Midbrain (tissue), 1 donor: Measurements from ENCODE around the gene SERPINA12.
"Not testable (repeated sequence)": the region's sequence is repeated elsewhere in the genome, so short reads cannot be mapped to it uniquely, and the experiment has no call there.

Experiments
- DNase-seq: peaks from one replicate; lab custom pipeline; 2025; lab: John Stamatoyannopoulos, UW

Gene SERPINA12

DNA sequence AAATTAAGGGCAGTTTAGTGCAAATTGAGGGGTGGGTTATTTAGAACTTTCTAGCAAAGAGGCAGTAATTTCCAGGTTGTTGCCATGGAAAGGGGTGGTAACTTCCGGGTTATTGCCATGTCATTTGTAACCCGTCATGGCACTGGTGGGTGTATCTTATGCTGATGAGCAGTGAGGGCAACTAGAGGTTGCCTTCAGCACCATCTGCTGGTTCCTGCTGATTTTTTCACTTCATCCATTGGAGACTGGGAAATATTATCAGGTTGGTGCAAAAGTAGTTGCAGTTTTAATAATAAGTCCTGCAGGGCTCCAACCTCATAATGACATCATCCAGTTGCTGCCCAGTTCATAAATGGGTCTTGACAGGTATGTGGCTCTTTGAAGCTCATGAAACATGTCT, 27.6 kb upstream of the SERPINA12 start:
- no peak for DNase-seq

DNA sequence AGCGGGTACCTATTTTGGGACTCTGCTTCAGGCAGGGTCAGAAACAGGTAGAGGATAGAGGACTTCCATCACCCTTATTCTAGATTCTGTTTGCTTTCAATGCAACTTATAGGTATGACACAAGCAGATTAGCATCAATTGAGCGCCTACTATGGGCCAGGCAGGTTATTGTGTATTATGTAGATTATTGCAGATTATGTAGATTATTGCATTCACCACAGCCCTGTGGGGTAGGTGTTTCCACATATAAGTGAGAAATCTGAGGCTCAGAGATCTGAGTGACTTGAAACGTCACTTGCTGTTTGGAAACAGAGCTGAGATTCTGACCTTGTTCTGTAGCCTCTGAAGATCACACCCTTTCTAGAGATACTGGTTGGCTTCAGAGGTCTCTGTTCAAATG, 26.2 kb upstream of the SERPINA12 start:
- no peak for DNase-seq

- DNase-seq = no peak
Measured at GRCh38 chr14:94532447-94532846, 23.2 kb upstream of the SERPINA12 start.

GRCh38 chr14:94531187-94531586, 21.9 kb upstream of the SERPINA12 start:
- no peak for DNase-seq

DNA sequence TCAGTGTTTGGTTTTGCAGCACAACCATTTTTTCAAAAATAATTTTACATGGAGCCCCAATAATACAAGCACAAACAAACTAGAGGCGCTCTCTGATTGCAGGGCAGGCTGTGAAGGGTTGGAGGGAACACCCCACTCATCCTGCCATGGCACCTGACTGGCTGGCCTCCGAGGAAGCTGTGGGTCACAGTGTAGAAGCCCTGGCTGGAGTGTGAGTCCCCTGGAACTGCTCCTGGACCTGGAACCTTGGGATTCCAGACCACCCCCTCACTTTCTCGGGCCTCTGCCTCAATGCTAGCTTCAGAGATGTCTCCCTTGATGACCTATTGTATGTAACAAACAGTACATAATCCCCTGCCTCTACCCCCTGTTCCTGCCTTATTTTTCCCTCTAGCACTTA, 14.8 kb upstream of the SERPINA12 start:
- DNase-seq = no peak

DNA sequence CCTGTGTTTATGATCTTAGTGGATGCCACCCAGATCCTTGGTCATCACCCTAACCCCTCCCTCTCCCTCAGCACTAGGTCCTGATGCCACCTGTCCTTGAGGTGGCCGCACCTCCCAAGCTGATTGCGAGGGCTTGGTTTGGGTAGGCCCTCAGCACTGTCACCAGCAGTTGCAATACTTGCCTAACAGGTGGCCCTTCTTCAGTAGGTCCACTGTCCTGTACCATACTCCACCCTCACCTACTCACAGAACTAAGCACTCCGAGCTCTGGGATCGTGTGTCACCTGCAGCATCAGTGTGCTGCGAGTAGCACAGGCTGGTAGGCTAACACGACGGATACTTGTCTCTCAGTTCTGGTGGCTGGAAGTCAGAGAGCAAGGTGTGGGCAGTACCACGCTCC, 14.0 kb upstream of the SERPINA12 start:
- no peak for DNase-seq

GRCh38 chr14:94522115-94522724, 13.0 kb upstream of the SERPINA12 start:
- DNase-seq = no peak

GRCh38 chr14:94521375-94522114, 12.3 kb upstream of the SERPINA12 start:
- no peak for DNase-seq

DNA sequence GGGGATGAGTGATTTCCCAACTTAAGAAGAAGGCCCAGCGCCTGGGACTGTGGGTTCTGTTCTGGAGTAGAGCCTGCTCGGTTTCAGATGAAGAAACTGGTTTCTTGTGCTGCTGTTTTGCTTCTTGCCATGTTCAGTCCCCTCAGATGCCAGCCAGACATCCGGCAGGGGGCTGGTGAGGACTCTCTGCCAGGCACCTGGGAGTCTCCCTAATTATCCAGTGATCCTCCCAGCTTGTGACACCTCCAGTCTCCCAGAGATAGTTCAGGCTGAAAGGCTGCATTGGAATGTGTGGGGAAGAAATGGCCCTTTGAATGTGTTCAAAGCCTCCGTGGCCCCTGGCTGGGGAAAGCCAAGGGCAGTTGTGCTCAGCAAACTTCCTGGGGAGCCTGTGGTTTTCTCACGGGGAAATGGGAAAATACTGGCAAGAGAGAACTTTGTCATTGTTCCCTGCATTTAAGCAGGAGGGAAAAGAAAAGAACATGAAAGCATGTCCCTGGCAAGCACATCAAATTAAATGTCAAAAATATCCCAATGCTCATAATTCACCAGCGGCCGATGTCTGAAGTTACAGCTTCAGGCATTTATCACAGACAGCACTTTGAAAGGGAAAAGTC, 8.5 kb upstream of the SERPINA12 start:
- no peak for DNase-seq

GRCh38 chr14:94517248-94517640, 8.0 kb upstream of the SERPINA12 start:
- no peak for DNase-seq

GRCh38 chr14:94515856-94516255, 6.6 kb upstream of the SERPINA12 start:
- no peak for DNase-seq

DNA sequence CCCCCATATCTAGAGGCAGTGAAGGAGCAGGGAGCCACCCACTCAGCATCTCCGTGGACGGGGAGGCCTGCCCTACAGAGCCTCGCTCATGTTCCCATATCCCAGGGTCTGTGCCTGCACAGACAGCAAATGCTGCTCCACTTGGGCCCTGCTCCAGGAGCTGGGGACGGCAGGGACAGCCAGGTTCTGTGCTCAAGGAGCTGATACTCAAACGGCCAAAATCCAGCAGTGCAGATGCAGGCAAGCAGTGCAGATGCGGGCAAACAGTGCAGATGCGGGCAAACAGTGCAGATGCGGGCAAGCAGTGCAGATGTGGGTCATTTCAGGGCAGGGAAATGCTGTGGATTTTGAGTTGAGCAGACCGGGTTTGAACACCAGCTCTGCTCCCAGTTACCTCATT, 6.2 kb upstream of the SERPINA12 start:
- no peak for DNase-seq

DNA sequence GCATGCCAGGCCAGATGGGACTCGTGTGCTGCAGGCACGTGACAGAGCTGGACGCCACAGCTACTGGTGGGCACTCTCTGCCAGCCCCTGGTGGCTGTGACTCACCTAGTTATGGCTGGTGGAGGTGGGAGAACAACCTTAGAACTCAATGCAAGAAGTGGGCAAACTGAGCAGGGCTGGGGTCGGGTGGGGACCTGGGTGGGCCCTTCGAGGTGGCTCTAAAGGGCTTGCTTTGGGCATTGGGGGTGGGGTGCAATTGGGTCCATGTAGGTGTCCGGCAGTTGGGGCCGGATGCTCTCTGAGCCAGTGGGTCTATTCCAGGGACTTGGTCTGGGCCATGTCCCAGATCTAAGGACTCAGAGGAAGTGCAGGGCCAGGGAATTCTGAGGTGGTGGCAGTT, 5.1 kb upstream of the SERPINA12 start:
- DNase-seq = no peak

DNA sequence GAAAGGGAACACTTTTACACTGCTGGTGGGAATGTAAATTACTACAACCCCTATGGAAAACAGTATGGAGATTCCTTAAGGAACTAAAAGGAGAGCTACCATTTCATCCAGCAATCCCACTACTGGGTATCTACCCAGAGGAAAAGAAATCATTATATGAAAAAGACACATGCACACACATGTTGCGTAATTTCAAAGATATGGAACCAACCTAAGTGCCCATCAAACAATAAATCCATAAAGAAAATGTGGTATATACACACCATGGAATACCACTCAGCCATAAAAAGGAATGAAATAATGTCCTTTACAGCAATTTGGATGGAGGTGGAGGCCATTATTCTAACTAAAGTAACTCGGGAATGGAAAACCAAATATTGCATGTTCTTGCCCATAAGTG, 1.2 kb upstream of the SERPINA12 start:
- DNase-seq = not testable (repeated sequence)

DNA sequence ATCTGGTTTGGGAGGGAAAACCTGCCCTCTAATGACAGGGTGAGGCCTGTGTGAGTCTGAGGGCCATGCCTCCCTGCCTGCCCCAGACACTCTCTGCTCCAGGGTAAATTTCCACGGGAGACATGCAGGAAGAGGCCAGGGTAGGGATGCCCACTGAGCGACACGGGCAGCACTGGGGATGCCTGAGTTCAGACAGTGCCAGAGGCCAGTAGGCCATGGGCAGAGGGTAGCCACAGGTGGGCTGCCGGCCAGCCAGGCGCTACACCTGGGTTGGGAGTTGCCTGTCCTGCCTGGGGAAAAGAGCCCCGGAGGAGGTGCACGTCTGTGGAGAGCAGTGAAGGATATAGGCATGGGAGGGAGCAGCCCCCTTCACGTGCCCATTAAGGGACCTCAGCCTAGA, 3.6 kb downstream of the SERPINA12 start:
- DNase-seq = no peak

GRCh38 chr14:94505206-94505605, 4.1 kb downstream of the SERPINA12 start:
- no peak for DNase-seq

- no peak for DNase-seq
Measured at GRCh38 chr14:94501588-94502516, 7.4 kb downstream of the SERPINA12 start.

- DNase-seq = no peak
Measured at GRCh38 chr14:94500264-94500663, 9.0 kb downstream of the SERPINA12 start.

DNA sequence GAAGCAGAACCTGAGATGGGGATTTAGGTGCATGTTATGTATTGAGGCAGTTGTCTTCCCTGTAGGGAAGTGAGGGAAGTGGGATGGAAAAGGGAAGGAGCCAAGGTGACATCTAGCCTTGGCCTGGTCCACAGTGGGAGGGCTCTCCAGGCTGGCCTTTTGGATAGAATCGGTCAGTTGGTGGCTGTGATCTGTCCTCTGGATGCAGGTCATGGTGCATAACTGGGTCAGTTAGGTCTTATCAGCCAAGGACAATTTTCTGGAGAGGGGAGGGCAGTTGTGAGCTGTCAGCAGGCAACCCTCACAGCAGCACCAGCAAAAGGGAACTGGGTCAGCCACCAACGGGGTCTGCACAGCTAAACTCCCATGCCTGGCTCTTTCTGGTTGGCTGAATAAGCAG, 9.6 kb downstream of the SERPINA12 start:
- DNase-seq = no peak

DNA sequence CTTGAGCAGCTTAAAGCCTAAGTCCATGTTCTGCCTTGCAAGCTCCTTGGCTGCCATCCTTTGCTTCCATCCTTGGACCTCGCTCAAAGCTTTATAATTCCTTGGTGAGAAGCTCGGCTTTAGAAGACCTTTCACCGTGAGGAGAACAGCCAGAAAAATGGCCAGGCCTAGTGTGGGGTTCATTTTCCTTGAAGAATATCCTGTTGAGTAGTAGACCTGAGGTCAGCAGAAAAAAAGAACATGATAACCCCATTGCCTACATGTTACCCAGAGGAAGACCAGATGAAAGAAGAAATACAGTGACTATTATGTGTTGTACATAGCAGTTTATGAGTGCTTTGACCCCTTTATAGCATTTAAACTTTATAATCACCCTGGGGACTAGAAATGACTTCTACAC, 11.1 kb downstream of the SERPINA12 start:
- no peak for DNase-seq

DNA sequence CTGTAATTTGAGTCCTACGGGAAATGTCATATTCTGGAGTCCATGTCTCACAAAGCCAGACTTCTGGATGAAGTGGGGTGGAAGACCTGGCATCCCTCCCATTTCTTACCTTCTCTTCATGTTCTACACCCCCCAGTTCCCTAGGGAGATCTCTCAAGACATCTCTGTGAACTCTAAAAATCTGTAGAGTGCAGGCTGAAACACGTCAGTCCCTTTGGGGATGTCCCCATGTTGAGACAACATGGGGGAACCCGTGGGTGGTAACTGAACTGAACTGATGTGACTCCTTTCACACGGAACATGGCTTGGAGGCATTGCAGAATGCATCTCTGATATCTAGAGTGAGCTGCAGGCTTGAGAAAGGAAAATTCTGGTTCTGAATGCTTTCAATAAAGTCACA, 15.2 kb downstream of the SERPINA12 start:
- DNase-seq = no peak

DNA sequence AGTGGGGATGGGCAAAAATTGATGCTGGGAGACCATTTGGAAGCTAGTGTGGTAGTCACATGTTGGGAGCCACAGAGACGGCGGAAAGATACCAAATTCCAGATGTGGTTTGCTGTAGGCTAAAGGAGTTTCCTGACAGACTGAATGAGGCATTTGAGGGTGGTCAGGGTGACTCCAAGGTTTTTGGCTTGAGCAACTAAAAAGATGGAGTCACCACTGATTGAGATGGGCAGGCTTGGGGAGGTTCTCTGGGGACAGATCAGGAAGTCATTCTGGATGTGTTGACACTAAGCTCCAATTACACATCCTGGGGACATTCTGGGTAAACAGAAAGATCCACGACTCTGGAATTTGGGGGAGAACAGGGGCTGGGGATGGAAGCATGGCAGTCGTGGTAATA, 17.8 kb downstream of the SERPINA12 start:
- no peak for DNase-seq
